ENCODE measurements around the gene NUDC. TPM values are rescaled to one million over a fixed set of nuclear protein-coding genes. Genes with fewer than 3 reads are reported as not detected.

The NUDC gene
- total and polyA plus RNA-seq, 2 of the 13 experiments (the other 11 are each of a cell fraction or from before 2014, with no cell fraction given): 34.7 to 104 TPM

DNA sequence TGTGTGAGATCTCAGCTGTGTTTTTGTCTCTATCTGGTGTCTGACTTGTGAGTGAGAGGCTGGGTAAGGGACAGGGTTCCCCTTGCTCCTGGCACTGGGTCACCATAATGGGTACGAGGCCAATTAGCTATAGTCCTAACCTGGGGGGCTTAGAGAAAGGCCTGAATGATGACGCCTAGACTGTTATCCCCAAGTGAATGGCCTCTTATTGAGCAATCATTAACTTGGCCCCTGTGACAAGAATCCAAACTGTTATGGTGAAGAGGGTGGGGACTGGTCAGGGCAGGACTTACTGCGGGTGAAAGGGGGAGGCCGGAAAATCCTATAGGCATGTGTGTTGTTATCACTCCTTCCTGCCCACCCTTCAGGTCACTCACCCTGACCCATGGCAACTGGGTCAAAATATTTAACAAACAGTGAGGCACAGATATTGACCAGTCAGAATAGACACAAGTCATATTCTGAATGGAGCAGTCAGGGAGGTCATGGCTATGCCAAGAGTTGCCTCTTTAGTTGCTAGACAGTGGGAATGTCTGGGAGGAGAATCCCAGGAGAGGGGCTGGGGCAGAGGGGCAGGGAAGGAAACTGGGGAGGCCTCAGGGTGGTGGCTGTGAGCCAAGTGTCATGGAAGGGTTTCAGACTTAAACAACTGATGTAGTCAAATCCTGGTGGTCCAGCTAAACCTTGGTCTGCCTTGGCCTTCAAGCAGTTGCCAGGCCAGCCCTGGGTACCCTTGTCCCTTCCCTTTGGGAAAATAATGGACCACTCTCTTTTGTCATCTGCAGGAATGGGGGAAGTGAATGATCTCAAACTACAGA, 11.0 kb upstream of the NUDC start (continued):
- TF ChIP-seq, protein P1, sequence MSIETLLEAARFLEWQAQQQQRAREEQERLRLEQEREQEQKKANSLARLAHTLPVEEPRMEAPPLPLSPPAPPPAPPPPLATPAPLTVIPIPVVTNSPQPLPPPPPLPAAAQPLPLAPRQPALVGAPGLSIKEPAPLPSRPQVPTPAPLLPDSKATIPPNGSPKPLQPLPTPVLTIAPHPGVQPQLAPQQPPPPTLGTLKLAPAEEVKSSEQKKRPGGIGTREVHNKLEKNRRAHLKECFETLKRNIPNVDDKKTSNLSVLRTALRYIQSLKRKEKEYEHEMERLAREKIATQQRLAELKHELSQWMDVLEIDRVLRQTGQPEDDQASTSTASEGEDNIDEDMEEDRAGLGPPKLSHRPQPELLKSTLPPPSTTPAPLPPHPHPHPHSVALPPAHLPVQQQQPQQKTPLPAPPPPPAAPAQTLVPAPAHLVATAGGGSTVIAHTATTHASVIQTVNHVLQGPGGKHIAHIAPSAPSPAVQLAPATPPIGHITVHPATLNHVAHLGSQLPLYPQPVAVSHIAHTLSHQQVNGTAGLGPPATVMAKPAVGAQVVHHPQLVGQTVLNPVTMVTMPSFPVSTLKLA (IDR thresholded peaks at IDR 0.05): 0 out of 2 replicates have a peak, but pooled peaks have one; percentile 23
- TF ChIP-seq NR2F1 (CRISPR knock-in tag; IDR thresholded peaks at IDR 0.05) (peak; percentile 80 to 85), ZSCAN12 (CRISPR knock-in tag; IDR thresholded peaks at IDR 0.05) (0 out of 2 replicates have a peak, but pooled peaks have one; percentile 59), MTF2 (CRISPR knock-in tag; IDR thresholded peaks at IDR 0.05; ENCODE audit: borderline replicate concordance) (no peak), PAWR (CRISPR knock-in tag; IDR thresholded peaks at IDR 0.05; ENCODE audit: borderline replicate concordance) (0 out of 2 replicates have a peak, but pooled peaks have one; percentile 31), KLF13 (CRISPR knock-in tag; IDR thresholded peaks at IDR 0.05) (no peak), SPEN (CRISPR knock-in tag; IDR thresholded peaks at IDR 0.05; ENCODE audit: low read depth) (peak; percentile 91; the same call in 1 of the 2 replicates), FOSL2 (CRISPR knock-in tag; IDR thresholded peaks at IDR 0.05) (peak; percentile 80), ZFAT (CRISPR knock-in tag; conservative IDR thresholded peaks at IDR 0.05) (no peak), PHF20 (CRISPR knock-in tag; IDR thresholded peaks at IDR 0.05) (no peak), KDM5B (CRISPR knock-in tag; IDR thresholded peaks at IDR 0.05; ENCODE audit: borderline replicate concordance) (peak; percentile 69), CENPT (CRISPR knock-in tag; IDR thresholded peaks at IDR 0.05; ENCODE audit: low read depth) (no peak), ZNF101 (CRISPR knock-in tag; IDR thresholded peaks at IDR 0.05; ENCODE audit: borderline replicate concordance, low read depth) (no peak), POLR2A (IDR thresholded peaks at IDR 0.05; ENCODE audit: insufficient read depth in 1 of 2, low read depth in 2 of 2, low read length in 2 of 2) (peak; percentile 69 to 94), TBX3 (IDR thresholded peaks at IDR 0.05; ENCODE audit: borderline replicate concordance) (0 out of 2 replicates have a peak, but pooled peaks have one; percentile 56)
- TF ChIP-seq, protein P2, sequence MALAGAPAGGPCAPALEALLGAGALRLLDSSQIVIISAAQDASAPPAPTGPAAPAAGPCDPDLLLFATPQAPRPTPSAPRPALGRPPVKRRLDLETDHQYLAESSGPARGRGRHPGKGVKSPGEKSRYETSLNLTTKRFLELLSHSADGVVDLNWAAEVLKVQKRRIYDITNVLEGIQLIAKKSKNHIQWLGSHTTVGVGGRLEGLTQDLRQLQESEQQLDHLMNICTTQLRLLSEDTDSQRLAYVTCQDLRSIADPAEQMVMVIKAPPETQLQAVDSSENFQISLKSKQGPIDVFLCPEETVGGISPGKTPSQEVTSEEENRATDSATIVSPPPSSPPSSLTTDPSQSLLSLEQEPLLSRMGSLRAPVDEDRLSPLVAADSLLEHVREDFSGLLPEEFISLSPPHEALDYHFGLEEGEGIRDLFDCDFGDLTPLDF (CRISPR knock-in tag; IDR thresholded peaks at IDR 0.05): peak; percentile 50; the same call in 1 of the 2 replicates
- TF ChIP-seq, protein P3, sequence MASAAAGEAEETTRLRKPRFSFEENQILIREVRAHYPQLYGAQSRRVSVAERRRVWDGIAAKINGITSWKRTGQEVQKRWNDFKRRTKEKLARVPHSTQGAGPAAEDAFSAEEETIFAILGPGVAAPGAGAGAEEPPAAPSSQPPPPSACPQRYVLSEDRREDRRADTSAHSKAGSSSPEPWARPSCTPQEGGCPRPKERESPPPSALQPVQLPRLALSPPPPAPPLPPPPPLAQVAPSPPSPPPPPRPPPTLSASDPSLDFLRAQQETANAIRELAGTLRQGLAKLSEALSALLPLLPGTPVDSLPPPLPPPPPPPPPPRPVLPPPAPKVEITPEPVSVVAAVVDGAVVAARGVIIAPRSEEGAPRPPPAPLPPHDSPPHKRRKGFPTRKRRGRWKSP (CRISPR knock-in tag; IDR thresholded peaks at IDR 0.05): peak; percentile 72; the same call in 1 of the 2 replicates
- TF ChIP-seq, protein P4, sequence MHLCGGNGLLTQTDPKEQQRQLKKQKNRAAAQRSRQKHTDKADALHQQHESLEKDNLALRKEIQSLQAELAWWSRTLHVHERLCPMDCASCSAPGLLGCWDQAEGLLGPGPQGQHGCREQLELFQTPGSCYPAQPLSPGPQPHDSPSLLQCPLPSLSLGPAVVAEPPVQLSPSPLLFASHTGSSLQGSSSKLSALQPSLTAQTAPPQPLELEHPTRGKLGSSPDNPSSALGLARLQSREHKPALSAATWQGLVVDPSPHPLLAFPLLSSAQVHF (CRISPR knock-in tag; IDR thresholded peaks at IDR 0.05): no peak
- TF ChIP-seq, protein P5, sequence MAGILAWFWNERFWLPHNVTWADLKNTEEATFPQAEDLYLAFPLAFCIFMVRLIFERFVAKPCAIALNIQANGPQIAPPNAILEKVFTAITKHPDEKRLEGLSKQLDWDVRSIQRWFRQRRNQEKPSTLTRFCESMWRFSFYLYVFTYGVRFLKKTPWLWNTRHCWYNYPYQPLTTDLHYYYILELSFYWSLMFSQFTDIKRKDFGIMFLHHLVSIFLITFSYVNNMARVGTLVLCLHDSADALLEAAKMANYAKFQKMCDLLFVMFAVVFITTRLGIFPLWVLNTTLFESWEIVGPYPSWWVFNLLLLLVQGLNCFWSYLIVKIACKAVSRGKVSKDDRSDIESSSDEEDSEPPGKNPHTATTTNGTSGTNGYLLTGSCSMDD (CRISPR knock-in tag; IDR thresholded peaks at IDR 0.05): no peak
- TF ChIP-seq, protein P6, sequence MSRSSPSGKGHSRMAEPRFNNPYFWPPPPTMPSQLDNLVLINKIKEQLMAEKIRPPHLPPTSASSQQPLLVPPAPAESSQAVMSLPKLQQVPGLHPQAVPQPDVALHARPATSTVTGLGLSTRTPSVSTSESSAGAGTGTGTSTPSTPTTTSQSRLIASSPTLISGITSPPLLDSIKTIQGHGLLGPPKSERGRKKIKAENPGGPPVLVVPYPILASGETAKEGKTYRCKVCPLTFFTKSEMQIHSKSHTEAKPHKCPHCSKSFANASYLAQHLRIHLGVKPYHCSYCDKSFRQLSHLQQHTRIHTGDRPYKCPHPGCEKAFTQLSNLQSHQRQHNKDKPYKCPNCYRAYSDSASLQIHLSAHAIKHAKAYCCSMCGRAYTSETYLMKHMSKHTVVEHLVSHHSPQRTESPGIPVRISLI (CRISPR knock-in tag; IDR thresholded peaks at IDR 0.05; ENCODE audit: borderline replicate concordance): peak; percentile 64; the same call in 1 of the 2 replicates

Data from HepG2 (cell line).